Measurements from ENCODE around the gene PFKFB3.
A peak's percentile ranks its signal among the peaks of the same experiment; 100 is the strongest.
"Not testable (repeated sequence)": the region's sequence is repeated elsewhere in the genome, so short reads cannot be mapped to it uniquely, and the experiment has no call there.

The PFKFB3 gene
- total RNA-seq: 36.6 to 660 (median 121) reads per million in 18 experiments

GRCh38 chr10:6202684-6203330 is at the start of gene PFKFB3:
PFKFB3 (plus strand) TSS chr10:6202932; CDS start chr10:6203261, 329 bp downstream.
- peak; percentile 96 to 97 for DNase-seq

- no peak for DNase-seq
Measured at GRCh38 chr10:6153845-6154244, 48.9 kb upstream of the PFKFB3 start.

GRCh38 chr10:6154566-6154965 is 48.2 kb upstream of the PFKFB3 start:
- no peak for DNase-seq

GRCh38 chr10:6158276-6158675 is 44.5 kb upstream of the PFKFB3 start:
- no peak for DNase-seq

- peak; percentile 31 to 34 for DNase-seq
Measured at GRCh38 chr10:6161921-6162320, 40.8 kb upstream of the PFKFB3 start.

GRCh38 chr10:6162589-6163356 is 40.0 kb upstream of the PFKFB3 start:
- no peak for DNase-seq

DNA sequence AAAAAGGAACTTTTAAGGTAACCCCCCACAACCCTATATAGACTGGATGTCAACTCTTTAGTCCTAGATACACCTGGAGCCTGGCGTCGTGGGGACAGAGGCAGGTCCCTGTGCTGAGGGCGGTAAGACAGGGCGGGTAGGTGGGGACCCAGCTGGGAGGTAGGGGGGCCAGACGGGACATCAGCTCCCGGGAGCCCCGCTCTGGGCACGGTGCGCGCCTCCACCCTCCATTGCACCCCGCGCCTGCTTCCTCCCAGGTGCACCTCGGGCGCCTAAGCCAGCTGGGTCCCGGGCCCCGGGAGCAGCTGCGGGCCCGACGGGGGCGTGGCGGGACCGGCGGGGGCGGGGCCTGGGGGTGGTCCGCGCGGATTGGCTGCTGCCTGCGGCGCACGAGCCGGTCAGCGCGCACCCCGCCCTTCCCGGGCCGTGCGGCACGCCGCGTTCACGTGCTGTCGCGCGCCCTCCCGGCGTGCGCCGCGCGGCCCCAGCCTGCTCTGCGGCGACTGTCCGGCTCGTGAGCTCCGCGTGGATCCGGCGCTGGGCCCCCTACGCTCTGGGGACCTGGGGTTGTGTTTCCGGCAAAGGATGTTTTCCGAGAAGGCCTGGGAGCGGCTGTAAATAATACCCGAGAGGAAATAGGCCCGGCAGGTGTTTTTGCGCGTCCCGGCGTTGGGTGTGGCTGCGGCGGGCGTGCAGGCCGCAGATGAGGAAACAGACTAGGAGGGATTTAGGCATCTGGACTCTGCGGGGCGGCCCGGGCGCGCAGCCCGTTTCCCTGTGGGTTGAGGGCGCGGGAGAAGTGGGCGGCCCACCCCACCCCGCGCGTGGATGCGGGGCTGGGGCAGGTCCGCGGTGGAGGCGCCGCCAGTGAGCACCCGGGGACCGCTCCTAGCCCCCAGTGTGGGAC is 39.1 kb upstream of the PFKFB3 start:
- peak; percentile 85 to 88 for DNase-seq

DNA sequence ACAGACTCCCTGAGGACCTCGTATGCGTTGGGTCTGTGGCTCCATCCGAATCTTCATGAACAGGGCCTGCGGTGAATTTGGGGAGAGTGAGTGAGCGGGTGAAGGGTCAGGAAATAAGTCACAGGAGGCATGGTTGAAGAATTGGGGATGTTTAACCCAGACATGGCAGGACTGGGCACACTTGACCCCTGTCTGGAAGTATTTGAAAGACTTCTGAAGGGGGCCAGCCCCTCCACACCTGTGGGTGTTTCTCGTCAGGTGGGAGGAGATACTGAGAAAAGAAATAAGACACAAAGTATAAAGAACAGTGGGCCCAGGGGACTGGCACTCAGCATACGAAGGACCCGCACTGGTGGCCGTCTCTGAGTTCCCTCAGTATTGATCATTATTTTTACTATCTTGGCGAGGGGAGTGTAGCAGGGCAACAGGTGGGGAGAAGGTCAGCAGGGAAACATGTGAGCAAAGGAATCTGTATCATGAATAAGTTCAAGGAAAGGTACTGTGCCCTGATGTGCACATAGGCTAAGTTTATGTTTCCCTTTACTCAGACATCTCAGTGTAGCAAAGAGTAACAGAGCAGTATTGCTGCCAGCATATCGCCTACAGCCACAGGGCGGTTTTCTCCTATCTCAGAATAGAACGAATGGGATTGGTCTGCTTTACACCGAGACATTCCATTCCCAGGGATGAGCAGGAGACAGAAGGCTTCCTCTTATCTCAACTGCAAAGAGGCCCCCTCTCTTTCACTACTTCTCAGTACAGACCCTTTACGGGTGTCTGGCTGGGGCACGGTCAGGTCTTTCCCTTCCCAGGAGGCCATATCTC is 38.2 kb upstream of the PFKFB3 start:
- DNase-seq: no peak

DNA sequence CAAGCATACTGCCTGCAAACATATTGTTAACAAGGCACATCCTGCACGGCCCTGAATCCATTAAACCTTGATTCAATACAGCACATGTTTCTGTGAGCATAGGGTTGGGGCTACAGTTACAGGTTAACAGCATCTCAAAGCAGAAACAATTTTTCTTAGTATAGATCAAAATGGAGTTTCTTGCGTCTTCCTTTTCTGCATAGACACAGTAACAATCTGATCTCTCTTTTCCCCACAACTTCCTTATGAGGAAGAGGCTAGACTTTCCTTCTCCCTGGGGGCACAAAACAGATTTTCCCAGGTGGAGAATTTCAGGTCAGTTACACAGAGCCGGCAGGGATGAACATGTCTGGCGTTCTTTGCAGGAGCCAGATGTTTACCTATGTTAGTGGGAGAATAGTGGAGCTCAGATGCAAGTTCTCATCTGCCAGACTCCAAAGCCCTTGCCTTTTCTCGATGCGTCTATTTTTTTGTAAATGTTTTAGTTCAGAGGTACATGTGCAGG is 37.5 kb upstream of the PFKFB3 start:
- no peak for DNase-seq

DNA sequence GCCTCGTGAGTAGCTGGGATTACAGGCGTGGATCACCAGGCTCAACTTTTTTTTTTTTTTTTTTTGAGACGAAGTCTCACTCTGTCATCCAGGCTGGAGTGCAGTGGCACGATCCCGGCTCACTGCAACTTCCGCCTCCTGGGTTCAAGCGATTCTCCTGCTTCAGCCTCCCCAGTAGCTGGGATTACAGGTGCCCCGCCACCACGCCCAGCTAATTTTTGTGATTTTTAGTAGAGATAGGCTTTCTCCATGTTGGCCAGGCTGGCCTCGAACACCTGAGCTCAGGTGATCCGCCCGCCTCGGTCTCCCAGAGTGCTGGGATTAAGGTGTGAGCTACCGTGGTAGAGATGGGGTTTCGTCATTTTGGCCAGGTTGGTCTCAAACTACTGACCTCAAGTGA is 36.8 kb upstream of the PFKFB3 start:
- DNase-seq: not testable (repeated sequence)

- DNase-seq: no peak
Measured at GRCh38 chr10:6167456-6167855, 35.3 kb upstream of the PFKFB3 start.

DNA sequence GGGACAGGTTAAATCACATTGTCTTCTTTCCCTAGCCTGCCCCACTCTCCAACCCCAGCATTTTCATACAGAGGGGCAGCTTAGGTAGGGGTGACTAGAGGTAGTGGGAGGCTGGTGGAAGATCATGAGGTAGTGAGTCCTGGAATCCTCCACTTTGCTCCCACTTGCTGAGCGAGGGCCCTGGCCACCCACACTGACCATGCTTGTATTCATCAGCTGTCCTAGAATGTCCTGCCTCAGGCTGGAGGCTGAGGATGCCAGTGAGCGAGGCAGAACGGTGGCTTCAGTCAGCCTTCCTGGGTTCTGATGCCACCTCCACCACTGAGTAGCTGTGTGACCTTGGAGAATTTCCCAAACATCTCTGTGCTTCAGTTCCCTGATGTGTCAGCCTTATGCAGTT is 34.6 kb upstream of the PFKFB3 start:
- DNase-seq: peak in 1 of 2 donors; percentile 57

- no peak for DNase-seq
Measured at GRCh38 chr10:6170638-6171037, 32.1 kb upstream of the PFKFB3 start.

DNA sequence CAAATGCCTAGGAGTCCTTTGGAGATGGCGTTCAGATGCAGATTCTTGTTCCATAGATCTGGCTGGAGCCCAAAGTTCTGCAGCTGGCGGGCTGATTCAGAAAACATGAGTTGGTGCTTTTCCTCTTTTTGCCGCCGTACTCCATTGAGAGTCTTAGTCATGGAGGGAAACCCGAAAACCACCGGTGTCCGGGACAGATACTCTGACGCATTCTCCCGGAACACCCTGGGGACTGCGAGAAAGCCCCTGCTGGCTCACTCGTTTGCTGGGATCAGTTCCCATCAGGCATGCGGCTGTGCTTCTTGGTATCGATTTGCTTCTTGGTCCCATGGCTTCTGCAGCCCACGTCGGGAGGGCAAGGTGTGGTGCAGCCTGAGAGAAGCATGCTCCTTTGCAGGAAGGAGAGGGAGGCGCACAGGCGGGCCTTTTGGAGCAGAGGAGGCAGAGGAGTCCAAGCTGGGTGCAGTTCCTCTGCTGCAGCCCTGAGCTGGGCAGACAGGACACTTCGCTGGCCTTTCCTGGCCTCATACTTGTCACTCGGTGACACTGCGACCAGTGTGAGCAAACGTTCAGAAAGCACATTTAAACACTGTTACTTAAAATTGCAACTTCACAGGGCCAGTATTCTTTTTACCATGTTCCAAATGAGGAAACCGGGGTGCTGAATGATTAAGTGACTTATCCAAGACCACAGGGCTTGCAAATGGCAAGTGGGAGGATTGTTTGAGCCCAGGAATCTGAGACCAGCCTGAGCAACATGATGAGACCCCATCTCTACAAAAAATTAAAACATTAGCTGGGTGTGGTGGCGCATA is 30.6 kb upstream of the PFKFB3 start:
- DNase-seq: peak; percentile 68 to 82

GRCh38 chr10:6173203-6173602 is 29.5 kb upstream of the PFKFB3 start:
- no peak for DNase-seq

DNA sequence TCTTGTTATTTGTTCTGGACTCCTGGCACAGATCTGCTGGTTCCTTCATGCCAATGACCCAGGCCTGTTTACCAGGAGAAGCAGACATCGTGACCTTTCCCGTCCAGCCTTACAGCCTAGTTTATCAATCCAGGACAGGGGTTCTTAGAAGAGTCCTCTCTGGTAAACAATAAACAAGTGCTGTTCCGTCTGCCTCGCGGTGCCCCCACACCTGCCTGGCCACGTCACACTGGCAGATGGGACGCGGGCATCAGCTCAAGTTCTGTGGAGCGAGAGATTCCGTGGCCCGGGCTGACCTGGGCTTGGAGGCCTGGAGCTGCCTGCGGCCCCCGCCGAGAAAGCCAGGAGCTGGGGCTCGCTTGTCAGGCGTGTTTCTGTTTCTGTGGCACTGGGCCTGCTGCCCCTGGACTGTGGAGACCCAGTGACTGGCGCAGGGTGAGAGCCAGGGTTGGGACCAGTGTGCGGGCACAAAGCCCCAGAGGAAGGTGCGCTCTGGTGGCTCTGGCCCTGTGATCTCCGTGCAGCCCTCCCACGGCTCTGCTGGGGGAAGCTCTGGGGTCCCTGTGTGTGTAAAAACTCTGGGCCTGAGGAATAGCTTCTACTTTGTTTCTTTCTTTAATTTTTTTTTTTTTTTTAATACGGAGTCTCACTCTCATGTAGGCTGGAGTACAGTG is 28.4 kb upstream of the PFKFB3 start:
- DNase-seq: no peak

- DNase-seq: no peak
Measured at GRCh38 chr10:6175329-6176055, 27.2 kb upstream of the PFKFB3 start.

DNA sequence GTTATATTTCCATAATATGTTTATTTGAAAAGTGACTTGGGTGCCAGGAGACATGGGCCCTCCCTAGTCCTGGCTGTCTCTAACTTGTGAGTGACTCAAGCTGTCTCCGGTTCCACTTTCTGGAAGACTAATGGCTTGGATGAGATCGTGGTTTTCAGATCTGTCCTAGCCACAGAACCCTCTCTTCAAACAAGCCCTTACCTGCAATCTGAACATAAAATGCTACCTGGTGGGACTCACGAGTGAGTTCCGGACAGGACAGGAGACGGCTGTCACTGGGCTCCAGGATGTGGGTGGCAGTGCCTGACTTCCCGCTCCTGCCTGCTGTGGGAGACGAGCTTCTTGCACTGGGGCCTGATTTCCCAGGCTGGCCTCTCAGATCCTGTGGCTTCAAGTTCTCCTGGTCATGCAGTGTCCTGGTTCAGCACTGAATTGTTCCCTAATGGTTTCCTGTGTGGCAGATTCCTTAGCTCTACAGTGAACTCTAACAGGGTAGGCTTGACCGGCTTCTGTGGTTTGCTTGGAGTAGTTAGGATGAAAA is 26.0 kb upstream of the PFKFB3 start:
- DNase-seq: peak; percentile 14 to 42

- no peak for DNase-seq
Measured at GRCh38 chr10:6177880-6178281, 24.9 kb upstream of the PFKFB3 start.

Data from inflammatory macrophage (primary cell).